H9 (cell line): ENCODE measurements around the gene HOXA2. TPM values are rescaled to one million over a fixed set of nuclear protein-coding genes. Genes with fewer than 3 reads are reported as not detected.

ENCODE experiments used
- DNase-seq: peaks from one replicate; pipeline ENCODE4 v3.0.0-alpha.2; 2017
- H2AFZ ChIP-seq: one replicate; pipeline ENCODE4 v1.6.1; 2013; ENCODE audit warnings: mild to moderate bottlenecking, low read length, control low read depth, moderate library complexity
- H2AK5ac ChIP-seq: 2 replicates; pipeline ENCODE4 v1.6.1; 2013; ENCODE audit warnings: low read length, control low read depth, mixed read lengths; ENCODE audit not compliant: insufficient read length
- H2BK120ac ChIP-seq: one replicate; pipeline ENCODE4 v1.6.1; 2013; ENCODE audit warnings: low read depth, mild to moderate bottlenecking, low read length, control low read depth, inconsistent platforms; ENCODE audit not compliant: poor library complexity, severe bottlenecking
- H2BK12ac ChIP-seq: 2 replicates; pipeline ENCODE4 v1.6.1; 2013; ENCODE audit warnings: low read length, control low read depth, mixed read lengths, low read depth; ENCODE audit not compliant: insufficient read length
- H2BK15ac ChIP-seq: 2 replicates; pipeline ENCODE4 v1.6.1; 2013; ENCODE audit warnings: low read depth, low read length, control low read depth
- H2BK20ac ChIP-seq: one replicate; pipeline ENCODE4 v1.6.1; 2013; ENCODE audit warnings: low read depth, mild to moderate bottlenecking, low read length, control low read depth, inconsistent platforms; ENCODE audit not compliant: poor library complexity, severe bottlenecking
- H2BK5ac ChIP-seq: 2 replicates; pipeline ENCODE4 v1.6.1; 2013; ENCODE audit warnings: low read length, control low read depth, mixed read lengths; ENCODE audit not compliant: insufficient read length
- H3K14ac ChIP-seq: 2 replicates; pipeline ENCODE4 v1.6.1; 2013; ENCODE audit warnings: low read length, control low read depth; ENCODE audit not compliant: insufficient read depth
- H3K18ac ChIP-seq: 2 replicates; pipeline ENCODE4 v1.6.1; 2013; ENCODE audit warnings: low read depth, mild to moderate bottlenecking, mixed read lengths, low read length, control low read depth; ENCODE audit not compliant: insufficient read length
- H3K23ac ChIP-seq: 2 replicates; pipeline ENCODE4 v1.6.1; 2013; ENCODE audit warnings: low read length, control low read depth, mixed read lengths, low read depth; ENCODE audit not compliant: insufficient read length
- H3K23me2 ChIP-seq: 2 replicates; pipeline ENCODE4 v1.6.1; 2013; ENCODE audit warnings: low read depth, mild to moderate bottlenecking, mixed read lengths, low read length, control low read depth; ENCODE audit not compliant: insufficient read length, poor library complexity, severe bottlenecking
- H3K27ac ChIP-seq: 2 replicates; pipeline ENCODE4 v1.5.1; 2013; ENCODE audit warnings: low read length, control low read depth, mixed read lengths, low read depth; ENCODE audit not compliant: insufficient read length
- H3K27me3 ChIP-seq: 2 replicates; pipeline ENCODE4 v1.6.1; 2013; ENCODE audit warnings: low read length, control low read depth, inconsistent platforms; ENCODE audit not compliant: insufficient read depth
- H3K4ac ChIP-seq: 2 replicates; pipeline ENCODE4 v1.6.1; 2013; ENCODE audit warnings: low read depth, mild to moderate bottlenecking, control low read depth, inconsistent platforms, low read length, moderate library complexity
- H3K4me1 ChIP-seq: 2 replicates; pipeline ENCODE4 v1.6.1; 2013; ENCODE audit warnings: low read length, control low read depth, inconsistent platforms; ENCODE audit not compliant: insufficient read depth
- H3K4me2 ChIP-seq: 2 replicates; pipeline ENCODE4 v1.6.1; 2013; ENCODE audit warnings: low read length, control low read depth, mixed read lengths; ENCODE audit not compliant: insufficient read length, insufficient read depth
- H3K56ac ChIP-seq: 2 replicates; pipeline ENCODE4 v1.6.1; 2013; ENCODE audit warnings: low read depth, mild to moderate bottlenecking, mixed read lengths, low read length, control low read depth; ENCODE audit not compliant: insufficient read length
- H3K79me1 ChIP-seq: 2 replicates; pipeline ENCODE4 v1.6.1; 2013; ENCODE audit warnings: low read depth, mild to moderate bottlenecking, moderate library complexity, low read length, control low read depth, inconsistent platforms; ENCODE audit not compliant: insufficient read depth, poor library complexity, severe bottlenecking
- H3K79me2 ChIP-seq: 2 replicates; pipeline ENCODE4 v1.6.1; 2013; ENCODE audit warnings: low read length, control low read depth, inconsistent platforms; ENCODE audit not compliant: insufficient read depth
- H3K9ac ChIP-seq: 2 replicates; pipeline ENCODE4 v1.6.1; 2013; ENCODE audit warnings: low read length, control low read depth, mixed read lengths; ENCODE audit not compliant: insufficient read length; ENCODE audit errors: extremely low read depth
- H3K9me3 ChIP-seq: one replicate; pipeline ENCODE4 v1.6.1; 2013; ENCODE audit warnings: low read depth, low read length, inconsistent platforms; ENCODE audit not compliant: control insufficient read depth
- H3T11ph ChIP-seq: one replicate; pipeline ENCODE4 v1.6.1; 2013; ENCODE audit warnings: mild to moderate bottlenecking, low read length, control low read depth, inconsistent platforms
- H4K20me1 ChIP-seq: one replicate; pipeline ENCODE4 v1.6.1; 2013; ENCODE audit not compliant: control insufficient read depth, insufficient read length, insufficient read depth
- H4K5ac ChIP-seq: 2 replicates; pipeline ENCODE4 v1.6.1; 2013; ENCODE audit warnings: low read depth, mild to moderate bottlenecking, mixed read lengths, low read length, control low read depth; ENCODE audit not compliant: insufficient read length
- H4K8ac ChIP-seq: replicated peaks from 2 replicates; pipeline ENCODE4 v1.6.1; 2013; ENCODE audit warnings: low read length, control low read depth, mixed read lengths, low read depth; ENCODE audit not compliant: insufficient read length
- H4K91ac ChIP-seq: 2 replicates; pipeline ENCODE4 v1.6.1; 2013; ENCODE audit warnings: low read depth, mild to moderate bottlenecking, moderate library complexity, mixed read lengths, low read length, control low read depth; ENCODE audit not compliant: insufficient read length
- H3K27ac Mint-ChIP-seq, 3 experiments: 2 replicates in 2 of 3; 3 replicates in 1 of 3; pipeline ENCODE4 v1.8.0; 2020 to 2021; ENCODE audit warnings: mixed read lengths in 3 of 3, mild to moderate bottlenecking in 1 of 3, moderate library complexity in 1 of 3
- H3K27me3 Mint-ChIP-seq: 2 replicates; pipeline ENCODE4 v1.8.0; 2021; ENCODE audit warnings: low read depth, mild to moderate bottlenecking, moderate library complexity, mixed read lengths
- H3K36me3 Mint-ChIP-seq, 3 experiments: 2 replicates in 2 of 3; 3 replicates in 1 of 3; pipeline ENCODE4 v1.8.0; 2020 to 2021; ENCODE audit warnings: low read depth in 3 of 3, mixed read lengths in 3 of 3; ENCODE audit not compliant: insufficient read depth in 1 of 3
- H3K4me1 Mint-ChIP-seq, 2 experiments: 2 replicates each; pipeline ENCODE4 v1.8.0; 2020; ENCODE audit warnings: mixed read lengths in 2 of 2
- H3K4me3 Mint-ChIP-seq, 2 experiments: 2 replicates in 1 of 2; 3 replicates in 1 of 2; pipeline ENCODE4 v1.8.0; 2020 to 2021; ENCODE audit warnings: mild to moderate bottlenecking in 2 of 2, mixed read lengths in 2 of 2, moderate library complexity in 1 of 2
- H3K9me3 Mint-ChIP-seq, 2 experiments: 2 replicates in 1 of 2; 3 replicates in 1 of 2; pipeline ENCODE4 v1.8.0; 2020; ENCODE audit warnings: mild to moderate bottlenecking in 2 of 2, mixed read lengths in 2 of 2, moderate library complexity in 1 of 2
- CTCF ChIP-seq: fragments of 200-600 bp; sonication (generic); conservative IDR thresholded peaks from 3 replicates; pipeline ENCODE4 v1.8.0; 2021; ENCODE audit warnings: antibody characterized with exemption, mild to moderate bottlenecking
- WGBS: extraction: QIAGEN DNeasy Blood & Tissue Kit; methylation state at CpG from one replicate; pipeline ENCODE4 v1.1.7; 2013; ENCODE audit warnings: missing lambda C conversion rate, low lambda C conversion rate, mixed read lengths; ENCODE audit not compliant: insufficient read length; ENCODE audit errors: extremely low coverage; 5-methylcytosine and 5-hydroxymethylcytosine counted together
- total RNA-seq: library from RNA; stranded (reverse); gene quantifications from 2 replicates; pipeline ENCODE4 v1.2.1, GENCODE V29; 2021

HOXA2 gene
- total RNA-seq, 1 experiment from 2014 or later = not detected

DNA sequence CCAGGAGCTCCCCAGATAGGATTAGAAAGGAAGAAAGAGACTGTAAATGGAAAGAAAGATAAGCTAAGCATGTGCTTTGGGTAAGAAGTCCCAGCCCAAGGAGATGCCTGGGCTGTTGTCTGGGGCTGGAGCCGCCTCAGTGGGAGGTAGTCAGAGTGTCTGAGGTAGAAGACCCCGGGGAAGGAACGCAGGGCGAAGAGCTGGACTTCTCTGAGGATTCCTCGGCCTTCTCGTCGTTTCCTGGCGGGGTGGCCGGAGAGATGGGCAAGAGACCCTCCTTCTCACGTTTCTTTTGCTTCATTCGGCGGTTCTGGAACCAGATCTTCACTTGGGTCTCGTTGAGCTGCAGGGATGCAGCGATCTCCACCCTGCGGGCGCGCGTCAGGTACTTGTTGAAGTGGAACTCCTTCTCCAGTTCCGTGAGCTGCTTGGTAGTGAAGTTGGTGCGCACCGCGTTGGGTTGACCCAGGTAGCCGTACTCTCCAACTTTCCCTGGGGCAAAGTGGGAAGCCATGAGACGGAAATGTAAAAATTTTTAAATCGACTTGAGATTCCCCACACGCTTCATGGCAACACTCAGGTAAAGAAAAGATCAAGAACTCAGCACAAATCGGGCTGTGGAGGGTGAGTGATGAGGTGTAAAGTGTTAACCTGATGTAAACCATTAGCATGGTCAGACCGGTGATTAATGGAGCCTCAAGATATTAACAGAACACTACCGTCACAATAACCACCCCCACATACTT, 8.0 kb downstream of the HOXA2 start:
- no peak overlapping the region for H2BK15ac ChIP-seq

More for the DNA sequence above, 8.0 kb downstream of the HOXA2 start:
- no peak overlapping the region for H3K4me2 ChIP-seq
- H3K23me2 ChIP-seq = peaks cover 7% of the 10 kb centered on the region
- H3K23ac ChIP-seq = no peak overlapping the region
- H3K9ac ChIP-seq = no peak overlapping the region
- no peak overlapping the region for H3K27ac Mint-ChIP-seq
- no peak overlapping the region for H2BK120ac ChIP-seq
- no peaks in the 10 kb centered on the region for H3K36me3 Mint-ChIP-seq
- H2BK12ac ChIP-seq = no peak overlapping the region
- no peak overlapping the region for H2AK5ac ChIP-seq
- H2BK20ac ChIP-seq = no peak overlapping the region
- WGBS = no CpG with 5 or more reads among the region's 29 CpGs
- H4K5ac ChIP-seq = no peak overlapping the region
- TF ChIP-seq CTCF = no peak
- H3K27ac ChIP-seq = no peak overlapping the region
- DNase-seq = peak; percentile 38
- no peaks in the 10 kb centered on the region for H3K9me3 ChIP-seq
- peaks cover 47 to 59% of the 10 kb centered on the region in 2 experiments for H3K4me1 Mint-ChIP-seq
- H4K8ac ChIP-seq = no peak overlapping the region
- H3K79me2 ChIP-seq = no peaks in the 10 kb centered on the region
- H3K4me1 ChIP-seq = peaks cover 5% of the 10 kb centered on the region; the same call in 1 of the 2 replicates
- H3K27me3 Mint-ChIP-seq = peaks cover 100% of the 10 kb centered on the region
- no peaks in the 10 kb centered on the region for H3K79me1 ChIP-seq
- H3T11ph ChIP-seq = no peak overlapping the region
- no peak overlapping the region for H4K91ac ChIP-seq
- H3K56ac ChIP-seq = no peak overlapping the region
- no peak overlapping the region for H3K14ac ChIP-seq
- no peak overlapping the region for H3K4ac ChIP-seq
- H3K18ac ChIP-seq = no peak overlapping the region
- no peak overlapping the region for H2AFZ ChIP-seq
- H3K9me3 Mint-ChIP-seq = peaks cover under 1 to 23% of the 10 kb centered on the region in 2 experiments; a peak in 4 of 5 replicates
- peaks cover 90% of the 10 kb centered on the region for H3K27me3 ChIP-seq
- H2BK5ac ChIP-seq = no peak overlapping the region
- H3K4me3 Mint-ChIP-seq = peak overlapping the region in 1 of 2 experiments; percentile 39; a peak in 1 of 5 replicates
- peaks cover 2% of the 10 kb centered on the region for H4K20me1 ChIP-seq
